H1 (cell line): Measurements from ENCODE around the gene CNIH4. TPM values are rescaled to one million over a fixed set of nuclear protein-coding genes. Genes with fewer than 3 reads are reported as not detected.

Source experiments
- CTCF ChIA-PET: fragments of 300-600 bp; sonication (Branson Sonifier 250); formaldehyde crosslinking; loops from one replicate; lab custom pipeline; 2021; ENCODE audit not compliant: partially characterized antibody; lab: Charles Lee
- POLR2A ChIA-PET: fragments of 300-600 bp; sonication (Branson Sonifier 250); formaldehyde crosslinking; loops from one replicate; lab custom pipeline; 2021; ENCODE audit warnings: inconsistent platforms; ENCODE audit not compliant: partially characterized antibody; lab: Charles Lee
- DNase-seq, 2 experiments: peaks; one replicate each; pipeline versions ENCODE4 v3.0.0 to v3.0.0-alpha.2; 2010 to 2022; ENCODE audit warnings: low spot score in 2 of 2, low read depth in 1 of 2, mixed read lengths in 1 of 2
- FAIRE-seq: peaks from 2 replicates; lab custom pipeline; 2011; peaks lifted over from hg19 to GRCh38; lab: Jason Lieb, UNC
- H2AFZ ChIP-seq: 2 replicates; pipeline ENCODE4 v1.8.1; 2012; ENCODE audit warnings: low read length, inconsistent platforms
- H2AK5ac ChIP-seq: 2 replicates; pipeline ENCODE4 v1.6.1; 2013; ENCODE audit warnings: low read depth, low read length
- H2BK120ac ChIP-seq: replicated peaks from 2 replicates; pipeline ENCODE3; 2013; ENCODE audit warnings: low read depth, low read length, inconsistent platforms
- H2BK12ac ChIP-seq: 2 replicates; pipeline ENCODE4 v1.6.1; 2013; ENCODE audit warnings: low read depth, low read length
- H2BK15ac ChIP-seq: 2 replicates; pipeline ENCODE4 v1.6.1; 2013; ENCODE audit warnings: low read length
- H2BK20ac ChIP-seq: 2 replicates; pipeline ENCODE4 v1.6.1; 2013; ENCODE audit warnings: low read length
- H2BK5ac ChIP-seq: 2 replicates; pipeline ENCODE4 v1.6.1; 2013; ENCODE audit warnings: low read depth, low read length
- H3K14ac ChIP-seq: 2 replicates; pipeline ENCODE4 v1.6.1; 2013; ENCODE audit warnings: inconsistent platforms; ENCODE audit not compliant: insufficient read length
- H3K18ac ChIP-seq: 2 replicates; pipeline ENCODE4 v1.6.1; 2013; ENCODE audit warnings: low read length; ENCODE audit errors: extremely low read depth
- H3K23ac ChIP-seq: 2 replicates; pipeline ENCODE4 v1.6.1; 2013; ENCODE audit warnings: inconsistent platforms; ENCODE audit not compliant: insufficient read length
- H3K23me2 ChIP-seq: 2 replicates; pipeline ENCODE4 v1.6.1; 2013; ENCODE audit warnings: low read depth, low read length
- H3K27ac ChIP-seq: 2 replicates; pipeline ENCODE4 v1.6.1; 2011; ENCODE audit warnings: low read depth, low read length, inconsistent platforms
- H3K27me3 ChIP-seq, 4 experiments: replicated peaks in 1 of 4; 1 replicate in 1 of 4; 2 replicates in 3 of 4; pipeline versions ENCODE4 v1.6.1 to v1.8.1; 2011 to 2013; ENCODE audit warnings: low read length in 3 of 4, mild to moderate bottlenecking in 3 of 4, inconsistent platforms in 2 of 4, mixed read lengths in 2 of 4, moderate library complexity in 1 of 4; ENCODE audit not compliant: control insufficient read depth in 3 of 4, insufficient read depth in 3 of 4; ENCODE audit errors: extremely low read depth in 1 of 4
- H3K36me3 ChIP-seq, 4 experiments: 2 replicates each; pipeline versions ENCODE4 v1.6.1 to v1.8.1; 2011 to 2013; ENCODE audit warnings: mild to moderate bottlenecking in 4 of 4, low read length in 3 of 4, moderate library complexity in 2 of 4, control low read depth in 1 of 4, inconsistent platforms in 1 of 4; ENCODE audit not compliant: insufficient read depth in 4 of 4, control insufficient read depth in 2 of 4
- H3K4ac ChIP-seq: replicated peaks from 2 replicates; pipeline ENCODE3; 2013; ENCODE audit warnings: low read length, low read depth, mixed read lengths, inconsistent platforms; ENCODE audit not compliant: insufficient read length
- H3K4me1 ChIP-seq, 4 experiments: replicated peaks in 1 of 4; 1 replicate in 1 of 4; 2 replicates in 3 of 4; pipeline versions ENCODE4 v1.6.1 to v1.8.1; 2011 to 2013; ENCODE audit warnings: low read length in 3 of 4, inconsistent platforms in 2 of 4, mixed read lengths in 1 of 4; ENCODE audit not compliant: insufficient read depth in 4 of 4, control insufficient read depth in 3 of 4
- H3K4me2 ChIP-seq, 2 experiments: 2 replicates each; pipeline versions ENCODE4 v1.6.1 to v1.8.1; 2011 to 2013; ENCODE audit warnings: low read depth in 2 of 2, low read length in 2 of 2, control low read depth in 1 of 2, inconsistent platforms in 1 of 2, mild to moderate bottlenecking in 1 of 2; ENCODE audit not compliant: insufficient read depth in 1 of 2
- H3K4me3 ChIP-seq, 4 experiments: fragments of 200-600, 300-600 bp in 1 of 4; sonication (generic), shearing (Covaris generic), sonication (Bioruptor Twin) in 1 of 4; 2 replicates each; pipeline versions ENCODE4 v1.5.1 to v1.8.1; 2011 to 2016; ENCODE audit warnings: low read length in 4 of 4, low read depth in 3 of 4, control low read depth in 2 of 4, inconsistent platforms in 2 of 4, mild to moderate bottlenecking in 2 of 4, mixed read lengths in 1 of 4, moderate library complexity in 1 of 4; ENCODE audit not compliant: insufficient read depth in 2 of 4; ENCODE audit errors: extremely low read depth in 1 of 4
- H3K56ac ChIP-seq: replicated peaks from 2 replicates; pipeline ENCODE3; 2013; ENCODE audit warnings: low read depth, mild to moderate bottlenecking, mixed read lengths, low read length, inconsistent platforms; ENCODE audit not compliant: insufficient read length
- H3K79me1 ChIP-seq: 2 replicates; pipeline ENCODE4 v1.6.1; 2013; ENCODE audit warnings: low read depth, low read length, control low read depth
- H3K79me2 ChIP-seq, 2 experiments: 2 replicates each; pipeline versions ENCODE4 v1.6.1 to v1.8.1; 2012 to 2013; ENCODE audit warnings: low read length in 2 of 2, mild to moderate bottlenecking in 2 of 2, inconsistent platforms in 1 of 2; ENCODE audit not compliant: insufficient read depth in 2 of 2, control insufficient read depth in 1 of 2
- H3K9ac ChIP-seq, 4 experiments: replicated peaks in 1 of 4; 1 replicate in 1 of 4; 2 replicates in 3 of 4; pipeline versions ENCODE4 v1.6.1 to v1.8.1; 2011 to 2013; ENCODE audit warnings: low read depth in 3 of 4, low read length in 3 of 4, control low read depth in 2 of 4, mild to moderate bottlenecking in 2 of 4, moderate library complexity in 2 of 4, inconsistent platforms in 1 of 4; ENCODE audit errors: extremely low read depth in 1 of 4
- H3K9me3 ChIP-seq, 2 experiments: 2 replicates each; pipeline versions ENCODE4 v1.6.1 to v1.8.1; 2012 to 2013; ENCODE audit warnings: mild to moderate bottlenecking in 2 of 2, moderate library complexity in 2 of 2, control low read depth in 1 of 2, inconsistent platforms in 1 of 2, low read depth in 1 of 2, low read length in 1 of 2, mixed read lengths in 1 of 2; ENCODE audit not compliant: insufficient read depth in 2 of 2
- H4K20me1 ChIP-seq, 2 experiments: replicated peaks in 1 of 2; 2 replicates each; pipeline versions ENCODE3 to v1.8.1; 2011 to 2013; ENCODE audit warnings: inconsistent platforms in 2 of 2, low read length in 2 of 2, mild to moderate bottlenecking in 1 of 2; ENCODE audit not compliant: insufficient read depth in 2 of 2, control insufficient read depth in 1 of 2
- H4K5ac ChIP-seq: 2 replicates; pipeline ENCODE4 v1.6.1; 2013; ENCODE audit warnings: low read length, low read depth, mixed read lengths, inconsistent platforms; ENCODE audit not compliant: insufficient read length
- H4K8ac ChIP-seq: 2 replicates; pipeline ENCODE4 v1.8.0; 2013; ENCODE audit warnings: mild to moderate bottlenecking, moderate library complexity, low read length, inconsistent platforms; ENCODE audit not compliant: insufficient read depth; ENCODE audit errors: extremely low read depth
- H4K91ac ChIP-seq: replicated peaks from 2 replicates; pipeline ENCODE3; 2013; ENCODE audit warnings: low read length, mixed read lengths, inconsistent platforms; ENCODE audit not compliant: insufficient read length
- FOSL1 ChIP-seq: IDR thresholded peaks from 2 replicates; pipeline ENCODE4 v1.6.1; 2011; ENCODE audit warnings: mild to moderate bottlenecking, low read depth, low read length, moderate library complexity; ENCODE audit not compliant: insufficient read depth
- GABPA ChIP-seq: IDR thresholded peaks from 2 replicates; pipeline ENCODE4 v1.6.1; 2011; ENCODE audit warnings: mild to moderate bottlenecking, low read length, moderate library complexity, borderline replicate concordance; ENCODE audit not compliant: insufficient read depth
- HDAC6 ChIP-seq: IDR thresholded peaks from one replicate; pipeline ENCODE4 v1.7.1; 2012; ENCODE audit warnings: low read depth, mild to moderate bottlenecking, inconsistent platforms, low read length, moderate library complexity
- PHF8 ChIP-seq: fragments of 200-600 bp; sonication (generic); conservative IDR thresholded peaks from 2 replicates; pipeline ENCODE4 v1.7.1; 2012; ENCODE audit warnings: low read depth, mild to moderate bottlenecking, inconsistent platforms, low read length, moderate library complexity
- TCF12 ChIP-seq: IDR thresholded peaks from 2 replicates; pipeline ENCODE4 v1.6.1; 2011; ENCODE audit warnings: low read depth, mild to moderate bottlenecking, low read length
- WGBS, 2 experiments: shearing (Covaris generic) in 1 of 2; methylation state at CpG; one replicate each; pipeline versions ENCODE4 v1.1.6 to v1.1.7; 2013 to 2015; ENCODE audit warnings: low lambda C conversion rate in 2 of 2, mixed read lengths in 2 of 2, inconsistent platforms in 1 of 2, low coverage in 1 of 2, missing lambda C conversion rate in 1 of 2; ENCODE audit not compliant: insufficient replicate concordance in 2 of 2, insufficient coverage in 1 of 2, insufficient read length in 1 of 2; ENCODE audit errors: extremely low coverage in 1 of 2, missing lambda C conversion rate in 1 of 2; 5-methylcytosine and 5-hydroxymethylcytosine counted together
- polyA plus RNA-seq, 7 experiments: library from polyadenylated mRNA; depleted of rRNA in 3 of 7; stranded (reverse) in 5 of 7; unstranded in 2 of 7; fragments of >200 nt in 5 of 7; fragments of 200-250 nt in 2 of 7; gene quantifications; 1 replicate in 5 of 7; 2 replicates in 1 of 7; 4 replicates in 1 of 7; pipeline versions ENCODE4 v1.2.1 to v1.2.3, GENCODE V29; 2011 to 2013; ENCODE audit warnings: missing spikeins in 2 of 7, mixed read lengths in 2 of 7
- total RNA-seq: library from RNA; stranded (reverse); fragmentation: NEBNext Ultra II Directional; extraction: Animal tissue kit (Norgen Biotek cat#: 25700); gene quantifications from 2 replicates; pipeline ENCODE4 v1.2.1, GENCODE V29; 2021

CNIH4 gene
- total and polyA plus RNA-seq, 2 of the 8 experiments (the other 6 are each of a cell fraction or from before 2014, with no cell fraction given): 76.2 to 151 TPM

- H2BK12ac ChIP-seq: no peak overlapping the region
- no peak overlapping the region for H2BK120ac ChIP-seq
- H3K4me1 ChIP-seq: no peaks in the 10 kb centered on the region
- H3K79me1 ChIP-seq: no peaks in the 10 kb centered on the region
- no peak overlapping the region for H3K9ac ChIP-seq
- H3K18ac ChIP-seq: no peak overlapping the region
- DNase-seq (no peak), FAIRE-seq (no peak)
- H4K20me1 ChIP-seq: no peaks in the 10 kb centered on the region
- no peak overlapping the region for H3K4me2 ChIP-seq
- H3K36me3 ChIP-seq: peaks cover 10 to 94% (median 62%) of the 10 kb centered on the region in 4 experiments
- no peak overlapping the region for H2BK20ac ChIP-seq
- H2AK5ac ChIP-seq: no peak overlapping the region
- WGBS, 2 experiments: 94% methylated on average over 3 of the region's 3 CpGs; no CpG with 5 or more reads in 1 of the 2 experiments
- no peaks in the 10 kb centered on the region for H3K79me2 ChIP-seq
- no peak overlapping the region for H3K56ac ChIP-seq
- no peaks in the 10 kb centered on the region for H3K27me3 ChIP-seq
- no peaks in the 10 kb centered on the region for H3K23me2 ChIP-seq
- no peak overlapping the region for H3K4ac ChIP-seq
- no peak overlapping the region for H2BK5ac ChIP-seq
- H3K27ac ChIP-seq: no peak overlapping the region
- H2AFZ ChIP-seq: no peak overlapping the region
- no peak overlapping the region for H3K14ac ChIP-seq
- CTCF ChIA-PET: interaction anchor here (0.7 kb wide), 1 partner anchor 1048 kb away, joined by 3 read pairs; no protein-coding TSS in a partner anchor
- no peak overlapping the region for H4K8ac ChIP-seq
- H4K5ac ChIP-seq: no peak overlapping the region
- no peak overlapping the region for H4K91ac ChIP-seq
- no peaks in the 10 kb centered on the region for H3K9me3 ChIP-seq
- H2BK15ac ChIP-seq: no peak overlapping the region
- H3K23ac ChIP-seq: no peak overlapping the region
- H3K4me3 ChIP-seq: no peak overlapping the region
- POLR2A ChIA-PET: interaction anchor here (1.0 kb wide), 1 partner anchor 24 kb away, joined by 3 read pairs; no protein-coding TSS in a partner anchor
- TF ChIP-seq FOSL1 (no peak), HDAC6 (no peak), PHF8 (no peak), TCF12 (no peak), GABPA (no peak)
These were observed 36.6 kb downstream of the CNIH4 start for GRCh38 chr1:224393294-224393693.
